NCI-H69 (cell line): ENCODE results near the gene VASP.
A peak's percentile ranks its signal among the peaks of the same experiment; 100 is the strongest.

ENCODE experiments used
- DNase-seq: peaks from one replicate; lab custom pipeline; 2025; lab: John Stamatoyannopoulos, UW

Gene VASP

GRCh38 chr19:45556835-45557234 lies 49.6 kb downstream of the VASP start:
- DNase-seq, result no peak

- DNase-seq, result peak; percentile 71
Observed at GRCh38 chr19:45558399-45558878, 51.2 kb downstream of the VASP start.

GRCh38 chr19:45560038-45560437 lies 52.8 kb downstream of the VASP start:
- no peak for DNase-seq

GRCh38 chr19:45560686-45561085 lies 53.4 kb downstream of the VASP start:
- no peak for DNase-seq

GRCh38 chr19:45564131-45564780 lies 57.0 kb downstream of the VASP start:
- peak; percentile 94 for DNase-seq

- no peak for DNase-seq
Observed at GRCh38 chr19:45567609-45568008, 60.3 kb downstream of the VASP start.

- DNase-seq, result peak; percentile 91
Observed at GRCh38 chr19:45568732-45569131, 61.5 kb downstream of the VASP start.

- DNase-seq, result peak; percentile 50
Observed at GRCh38 chr19:45569619-45570421, 62.5 kb downstream of the VASP start.

- DNase-seq, result no peak
Observed at GRCh38 chr19:45571457-45572220, 64.4 kb downstream of the VASP start.

GRCh38 chr19:45574526-45574925 lies 67.2 kb downstream of the VASP start:
- DNase-seq, result no peak

GRCh38 chr19:45575216-45575615 lies 67.9 kb downstream of the VASP start:
- no peak for DNase-seq
